K562 (cell line): ENCODE results near the gene FAM151A. TPM values are rescaled to one million over a fixed set of nuclear protein-coding genes. Genes with fewer than 3 reads are reported as not detected.
A peak's percentile ranks its signal among the peaks of the same experiment; 100 is the strongest.

Experiments
- ATAC-seq: fragments of 200-7000 bp; cut with Tn5 transposase; 3 replicates; pipeline ENCODE4 v1.9.1; 2020; ENCODE audit warnings: moderate library complexity
- BruUV-seq: library from RNA; stranded (reverse); fragments of 400-500 nt; replicated peaks from 2 replicates; lab custom pipeline; 2021; lab: Mats Ljungman, UMichigan
- CTCF ChIA-PET: fragments of 300-600 bp; formaldehyde crosslinking; extraction: SDS; loops from one replicate; lab custom pipeline; 2021; ENCODE audit warnings: low intra/inter-chr PET ratio; lab: Yijun Ruan, JAX
- POLR2A ChIA-PET: fragments of 300-600, 350-650 bp; sonication (Branson Sonifier 250); formaldehyde crosslinking; extraction: SDS; loops from one replicate; lab custom pipeline; 2021; ENCODE audit warnings: antibody characterized with exemption, inconsistent platforms; lab: Yijun Ruan, JAX
- DNase-seq, 4 experiments: peaks; one replicate each; pipeline versions ENCODE4 v3.0.0 to v3.0.0-alpha.2; 2011 to 2018; ENCODE audit warnings: low spot score in 3 of 4, mixed read lengths in 3 of 4; ENCODE audit errors: extremely low read depth in 1 of 4
- FAIRE-seq: peaks from 2 replicates; lab custom pipeline; 2011; peaks lifted over from hg19 to GRCh38; lab: Jason Lieb, UNC
- H2AFZ ChIP-seq: 2 replicates; pipeline ENCODE4 v1.6.0; 2011; ENCODE audit warnings: low read depth, low read length, control low read depth, inconsistent platforms
- H3K27ac ChIP-seq: fragments of 200-600 bp; 3 replicates; pipeline ENCODE4 v1.8.0; 2011; ENCODE audit warnings: low read depth, mild to moderate bottlenecking, control low read depth, inconsistent platforms, low read length, moderate library complexity, mixed read lengths; ENCODE audit errors: extremely low read depth
- H3K27me3 ChIP-seq, 2 experiments: fragments of 300-600 bp in 1 of 2; 2 replicates in 1 of 2; 3 replicates in 1 of 2; pipeline versions ENCODE4 v1.6.0 to v1.8.0; 2011; ENCODE audit warnings: inconsistent platforms in 2 of 2, low read length in 2 of 2, mild to moderate bottlenecking in 1 of 2, mixed read lengths in 1 of 2, moderate library complexity in 1 of 2; ENCODE audit not compliant: control insufficient read depth in 2 of 2, insufficient read depth in 2 of 2
- H3K36me3 ChIP-seq: fragments of 300-600 bp; 3 replicates; pipeline ENCODE4 v1.8.0; 2011; ENCODE audit warnings: mild to moderate bottlenecking, low read length, inconsistent platforms; ENCODE audit not compliant: control insufficient read depth, insufficient read depth
- H3K4me1 ChIP-seq, 2 experiments: fragments of 200-600 bp in 1 of 2; replicated peaks in 1 of 2; 2 replicates in 1 of 2; 3 replicates in 1 of 2; pipeline versions ENCODE4 v1.5.1 to v1.8.0; 2011; ENCODE audit warnings: inconsistent platforms in 2 of 2, low read length in 2 of 2, mild to moderate bottlenecking in 1 of 2, mixed read lengths in 1 of 2, moderate library complexity in 1 of 2; ENCODE audit not compliant: control insufficient read depth in 2 of 2, insufficient read depth in 2 of 2
- H3K4me2 ChIP-seq: 2 replicates; pipeline ENCODE4 v1.6.1; 2011; ENCODE audit warnings: low read length, control low read depth, inconsistent platforms, mixed read lengths; ENCODE audit not compliant: insufficient read depth
- H3K4me3 ChIP-seq: fragments of 200-600 bp; sonication (generic), shearing (Covaris generic); 2 replicates; pipeline ENCODE4 v1.5.1; 2016; ENCODE audit warnings: control low read depth, inconsistent platforms
- H3K79me2 ChIP-seq: fragments of 200-600 bp; 3 replicates; pipeline ENCODE4 v1.8.0; 2011; ENCODE audit warnings: low read length, inconsistent platforms; ENCODE audit not compliant: control insufficient read depth, insufficient read depth
- H3K9ac ChIP-seq, 2 experiments: 2 replicates each; pipeline versions ENCODE4 v1.6.0 to v1.6.1; 2011; ENCODE audit warnings: low read depth in 2 of 2, low read length in 2 of 2, control low read depth in 1 of 2, inconsistent platforms in 1 of 2, mild to moderate bottlenecking in 1 of 2, mixed read lengths in 1 of 2; ENCODE audit not compliant: insufficient read depth in 1 of 2
- H3K9me1 ChIP-seq: one replicate; pipeline ENCODE4 v1.6.0; 2011; ENCODE audit warnings: inconsistent platforms, mild to moderate bottlenecking, low read length, moderate library complexity; ENCODE audit not compliant: control insufficient read depth, insufficient read depth
- H3K9me3 ChIP-seq: replicated peaks from 2 replicates; pipeline ENCODE4 v1.5.1; 2011; ENCODE audit warnings: low read depth, low read length, inconsistent platforms; ENCODE audit not compliant: control insufficient read depth, insufficient read depth
- H4K20me1 ChIP-seq: replicated peaks from 2 replicates; pipeline ENCODE4 v1.6.1; 2011; ENCODE audit warnings: low read length, inconsistent platforms, mixed read lengths; ENCODE audit not compliant: control insufficient read depth, insufficient read depth
- CHD1 ChIP-seq: fragments of 200-600 bp; sonication (generic); IDR thresholded peaks from one replicate; pipeline ENCODE4 v1.6.1; 2012; ENCODE audit warnings: mild to moderate bottlenecking, moderate library complexity, low read length, inconsistent platforms
- KDM5B ChIP-seq: fragments of 200-600 bp; sonication (generic); IDR thresholded peaks from 2 replicates; pipeline ENCODE4 v1.6.1; 2012; ENCODE audit warnings: low read depth, mild to moderate bottlenecking, moderate library complexity, low read length, control low read depth, inconsistent platforms; ENCODE audit not compliant: insufficient replicate concordance
- MAZ ChIP-seq, 2 experiments: fragments of 450-650 bp in 1 of 2; sonication (generic) in 1 of 2; formaldehyde crosslinking; IDR thresholded peaks in 1 of 2; conservative IDR thresholded peaks in 1 of 2; 2 replicates each; pipeline versions ENCODE4 v1.4.0 to v1.5.0; 2020; ENCODE audit warnings: mild to moderate bottlenecking in 1 of 2, missing genetic modification reagents in 1 of 2
- RNF2 ChIP-seq: sonication (generic); IDR thresholded peaks from 2 replicates; pipeline ENCODE4 v1.6.1; 2016
- ZNF778 ChIP-seq: fragments of 450-650 bp; formaldehyde crosslinking; IDR thresholded peaks from 2 replicates; pipeline ENCODE4 v1.4.0; 2020; ENCODE audit warnings: mild to moderate bottlenecking, moderate library complexity
- WGBS: fragments of 100-300 bp; shearing (Covaris generic); methylation state at CpG from one replicate; pipeline ENCODE4 v1.1.6; 2016; ENCODE audit warnings: low coverage, mixed read lengths; ENCODE audit not compliant: insufficient coverage; ENCODE audit errors: missing lambda C conversion rate; 5-methylcytosine and 5-hydroxymethylcytosine counted together
- in situ Hi-C: fragments of 300-500 bp; cut with MboI; formaldehyde crosslinking; loops from 4 replicates; pipeline ENCODE4 v1.15.0; 2018; ENCODE audit warnings: inconsistent platforms, mixed read lengths
- intact Hi-C: fragments of 100-400 bp; cut with micrococcal nuclease; formaldehyde crosslinking; loops from 2 replicates; pipeline ENCODE4 v1.14.2; 2022
- polyA plus RNA-seq, 8 experiments: library from polyadenylated mRNA; depleted of rRNA in 4 of 8; stranded (reverse) in 5 of 8; unstranded in 3 of 8; fragments of >200 nt; fragmentation: Nextera tagmentation in 2 of 8; fragmentation: Illumina TruSeq in 1 of 8; extraction: Ambion mirVana in 2 of 8; extraction: Trizol in 1 of 8; gene quantifications; 2 replicates each; pipeline versions ENCODE4 v1.2.1 to v1.2.3, GENCODE V29; 2011 to 2014; ENCODE audit warnings: inconsistent platforms in 1 of 8, missing spikeins in 1 of 8
- total RNA-seq, 7 experiments: library from RNA; depleted of rRNA in 6 of 7; stranded (reverse); fragments of >200 nt in 6 of 7; fragmentation: Illumina TruSeq in 2 of 7; extraction: Trizol in 2 of 7; gene quantifications; 2 replicates each; pipeline versions ENCODE4 v1.2.1 to v1.2.3, GENCODE V29; 2011 to 2021; ENCODE audit warnings: low replicate concordance in 1 of 7
- TF ChIP-seq, protein P1 (sequence below), 2 experiments: fragments of 250-450 bp in 1 of 2; fragments of 450-650 bp in 1 of 2; sonication (Bioruptor Pico) in 1 of 2; IDR thresholded peaks; 2 replicates each; pipeline versions ENCODE4 v1.6.1 to v1.8.0; 2016 to 2021; ENCODE audit warnings: mild to moderate bottlenecking in 2 of 2, moderate library complexity in 2 of 2, missing compliant biosample characterization in 1 of 2, missing genetic modification characterization in 1 of 2
- TF ChIP-seq, protein P2 (sequence below): fragments of 250-450 bp; sonication (Bioruptor Pico); IDR thresholded peaks from 2 replicates; pipeline ENCODE4 v1.4.0; 2020; ENCODE audit warnings: mild to moderate bottlenecking, moderate library complexity
- TF ChIP-seq, protein P3 (sequence below): fragments of 200-800 bp; sonication (Bioruptor generic); IDR thresholded peaks from 2 replicates; pipeline ENCODE4 v1.6.1; 2017; ENCODE audit warnings: missing genetic modification characterization, missing compliant biosample characterization

The FAM151A gene
- total and polyA plus RNA-seq, 9 of the 15 experiments (the other 6 are each of a cell fraction or from before 2014, with no cell fraction given): not detected

DNA sequence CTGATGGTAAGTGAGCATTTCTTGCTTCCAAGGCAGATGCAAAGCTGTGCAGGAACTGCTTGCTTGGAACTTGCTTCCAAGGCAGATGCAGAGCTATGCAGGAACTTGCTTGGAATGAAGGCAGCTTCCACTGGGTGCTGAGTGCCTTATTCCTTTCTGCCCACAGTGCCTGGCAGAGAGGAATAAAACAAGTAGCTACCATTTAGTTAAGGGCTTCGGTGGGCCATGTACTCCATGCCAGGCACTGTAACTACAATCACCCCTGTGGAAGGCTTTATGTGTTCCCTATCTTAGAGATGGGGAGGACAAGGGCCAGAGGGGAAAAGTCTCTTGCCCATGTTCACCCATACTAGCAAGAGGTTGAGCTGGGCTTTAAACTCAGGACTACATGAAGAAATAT is 26.6 kb upstream of the FAM151A start:
- Histone ChIP-seq H3K9ac (no peak overlapping the region), H3K4me2 (no peak overlapping the region), H3K4me3 (no peak overlapping the region), H3K27me3 (peaks cover 9 to 22% of the 10 kb centered on the region in 2 experiments), H3K27ac (no peak overlapping the region), H3K79me2 (no peaks in the 10 kb centered on the region), H2AFZ (no peak overlapping the region), H3K4me1 (no peaks in the 10 kb centered on the region), H3K9me1 (no peaks in the 10 kb centered on the region)
- FAIRE-seq (no peak), ATAC-seq (no peak), DNase-seq (peak in 1 of 4 experiments; percentile 1)
- POLR2A ChIA-PET: interaction anchor here (1.4 kb wide), 1 partner anchor 10 kb away, joined by 4 read pairs; no protein-coding TSS in a partner anchor
- no TSS peak for BruUV-seq
- in situ Hi-C loops: no loop called here
- CTCF ChIA-PET: no interaction called here
- no peak for TF ChIP-seq KDM5B
- no peak for TF ChIP-seq ZNF778 (CRISPR knock-in tag)
- TF ChIP-seq, all 486 proteins: peak for 0
- 0% methylated on average over 1 of the region's 1 CpG for WGBS
- no peaks in the 10 kb centered on the region for H4K20me1 ChIP-seq
- H3K9me3 ChIP-seq: no peaks in the 10 kb centered on the region
- H3K36me3 ChIP-seq: no peaks in the 10 kb centered on the region
- intact Hi-C loops: no loop called here

DNA sequence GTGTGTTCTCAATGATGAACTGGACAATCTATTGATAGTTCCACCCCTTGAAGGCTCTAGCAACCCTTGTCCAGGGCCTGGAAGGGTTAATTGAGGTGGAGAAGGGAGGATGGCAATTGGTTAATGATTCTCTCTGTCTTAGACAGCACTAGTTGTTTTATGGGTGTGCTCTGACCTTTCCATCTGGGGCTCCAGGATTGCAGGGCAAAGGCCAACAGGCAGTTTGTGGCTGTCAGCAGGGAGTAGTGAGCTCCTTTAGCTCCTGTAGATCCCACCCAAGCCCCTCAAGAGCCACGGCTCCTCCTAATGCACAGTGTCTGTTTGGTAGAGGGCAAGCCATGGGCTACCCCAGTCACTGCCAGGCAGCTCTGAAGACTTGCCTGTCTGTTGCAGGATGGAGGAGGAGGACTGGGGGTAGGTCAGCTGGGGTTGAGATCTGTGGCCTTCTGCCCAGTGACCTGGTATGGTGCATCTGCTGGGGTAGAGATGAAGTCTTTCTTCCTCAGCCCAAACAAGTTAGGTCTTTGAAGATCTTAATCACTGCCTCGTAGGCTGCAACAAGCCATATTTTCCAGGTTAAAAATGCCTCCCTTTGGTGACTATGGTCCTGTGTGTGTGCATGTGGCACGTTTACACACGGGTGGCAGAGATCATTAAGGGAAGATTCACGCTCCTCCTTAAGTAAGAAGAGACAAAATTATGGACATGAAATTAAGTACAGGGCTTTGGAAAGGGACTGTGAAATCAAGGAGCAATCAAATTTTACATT is 26.0 kb upstream of the FAM151A start:
- ChIA-PET POLR2A (interaction anchor here (1.4 kb wide), 1 partner anchor 9 kb away, joined by 4 read pairs; no protein-coding TSS in a partner anchor), CTCF (no interaction called here)
- Histone ChIP-seq H3K79me2 (no peaks in the 10 kb centered on the region), H3K27ac (no peak overlapping the region), H3K9ac (no peak overlapping the region), H3K36me3 (no peaks in the 10 kb centered on the region), H3K9me3 (no peaks in the 10 kb centered on the region), H3K4me2 (no peak overlapping the region), H4K20me1 (no peaks in the 10 kb centered on the region), H3K27me3 (peaks cover 9 to 21% of the 10 kb centered on the region in 2 experiments), H2AFZ (no peak overlapping the region), H3K4me1 (no peaks in the 10 kb centered on the region), H3K4me3 (no peak overlapping the region), H3K9me1 (no peaks in the 10 kb centered on the region)
- DNase-seq (peak in 2 of 4 experiments; percentile 4), ATAC-seq (no peak), FAIRE-seq (peak; percentile 52)
- BruUV-seq: no TSS peak
- 2% methylated on average over 5 of the region's 5 CpGs for WGBS
- in situ Hi-C loops: no loop called here
- intact Hi-C loops: no loop called here
- TF ChIP-seq, protein P1, sequence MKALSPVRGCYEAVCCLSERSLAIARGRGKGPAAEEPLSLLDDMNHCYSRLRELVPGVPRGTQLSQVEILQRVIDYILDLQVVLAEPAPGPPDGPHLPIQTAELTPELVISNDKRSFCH (CRISPR knock-in tag; IDR thresholded peaks at IDR 0.05): no peak
- TF ChIP-seq, protein P1 (tag; IDR thresholded peaks at IDR 0.05): no peak
- TF ChIP-seq RNF2: no peak
- TF ChIP-seq, protein P2, sequence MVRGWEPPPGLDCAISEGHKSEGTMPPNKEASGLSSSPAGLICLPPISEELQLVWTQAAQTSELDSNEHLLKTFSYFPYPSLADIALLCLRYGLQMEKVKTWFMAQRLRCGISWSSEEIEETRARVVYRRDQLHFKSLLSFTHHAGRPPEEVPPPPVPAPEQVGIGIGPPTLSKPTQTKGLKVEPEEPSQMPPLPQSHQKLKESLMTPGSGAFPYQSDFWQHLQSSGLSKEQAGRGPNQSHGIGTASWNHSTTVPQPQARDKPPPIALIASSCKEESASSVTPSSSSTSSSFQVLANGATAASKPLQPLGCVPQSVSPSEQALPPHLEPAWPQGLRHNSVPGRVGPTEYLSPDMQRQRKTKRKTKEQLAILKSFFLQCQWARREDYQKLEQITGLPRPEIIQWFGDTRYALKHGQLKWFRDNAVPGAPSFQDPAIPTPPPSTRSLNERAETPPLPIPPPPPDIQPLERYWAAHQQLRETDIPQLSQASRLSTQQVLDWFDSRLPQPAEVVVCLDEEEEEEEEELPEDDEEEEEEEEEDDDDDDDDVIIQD: no peak
- TF ChIP-seq MAZ (CRISPR knock-in tag; conservative IDR thresholded peaks at IDR 0.05 in 1 of 2, IDR thresholded peaks at IDR 0.05 in 1 of 2): no peak
- no peak for TF ChIP-seq CHD1
- TF ChIP-seq, protein P3, sequence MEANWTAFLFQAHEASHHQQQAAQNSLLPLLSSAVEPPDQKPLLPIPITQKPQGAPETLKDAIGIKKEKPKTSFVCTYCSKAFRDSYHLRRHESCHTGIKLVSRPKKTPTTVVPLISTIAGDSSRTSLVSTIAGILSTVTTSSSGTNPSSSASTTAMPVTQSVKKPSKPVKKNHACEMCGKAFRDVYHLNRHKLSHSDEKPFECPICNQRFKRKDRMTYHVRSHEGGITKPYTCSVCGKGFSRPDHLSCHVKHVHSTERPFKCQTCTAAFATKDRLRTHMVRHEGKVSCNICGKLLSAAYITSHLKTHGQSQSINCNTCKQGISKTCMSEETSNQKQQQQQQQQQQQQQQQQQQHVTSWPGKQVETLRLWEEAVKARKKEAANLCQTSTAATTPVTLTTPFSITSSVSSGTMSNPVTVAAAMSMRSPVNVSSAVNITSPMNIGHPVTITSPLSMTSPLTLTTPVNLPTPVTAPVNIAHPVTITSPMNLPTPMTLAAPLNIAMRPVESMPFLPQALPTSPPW: no peak
